ENCODE results near the gene HUS1B.

DNA sequence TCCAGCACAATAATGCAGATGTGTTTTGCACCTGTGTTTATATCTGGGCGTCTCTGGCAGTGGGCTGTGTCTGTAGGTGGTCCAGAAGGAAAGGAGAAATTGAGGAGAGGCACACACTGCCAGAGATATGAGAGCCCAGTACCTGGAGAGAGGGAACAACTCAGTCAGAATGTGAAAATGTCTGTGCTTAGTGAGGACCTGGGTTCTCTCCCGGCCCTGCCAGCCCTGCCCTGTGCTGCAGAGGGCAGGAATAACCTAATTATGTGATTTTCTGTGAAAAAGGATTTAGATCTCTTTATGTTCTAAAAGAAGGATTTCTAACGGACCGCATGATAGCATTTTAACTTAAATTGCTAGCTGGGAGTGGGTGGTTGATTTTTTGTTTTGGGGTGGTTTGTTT, 44.3 kb upstream of the HUS1B start:
- TF ChIP-seq POLR2AphosphoS5 (IDR thresholded peaks at IDR 0.05; ENCODE audit: low read depth), result no peak
- no peak for TF ChIP-seq EZH2 (IDR thresholded peaks at IDR 0.05; ENCODE audit: low read depth, unreplicated experiment)
- TF ChIP-seq, protein P1, sequence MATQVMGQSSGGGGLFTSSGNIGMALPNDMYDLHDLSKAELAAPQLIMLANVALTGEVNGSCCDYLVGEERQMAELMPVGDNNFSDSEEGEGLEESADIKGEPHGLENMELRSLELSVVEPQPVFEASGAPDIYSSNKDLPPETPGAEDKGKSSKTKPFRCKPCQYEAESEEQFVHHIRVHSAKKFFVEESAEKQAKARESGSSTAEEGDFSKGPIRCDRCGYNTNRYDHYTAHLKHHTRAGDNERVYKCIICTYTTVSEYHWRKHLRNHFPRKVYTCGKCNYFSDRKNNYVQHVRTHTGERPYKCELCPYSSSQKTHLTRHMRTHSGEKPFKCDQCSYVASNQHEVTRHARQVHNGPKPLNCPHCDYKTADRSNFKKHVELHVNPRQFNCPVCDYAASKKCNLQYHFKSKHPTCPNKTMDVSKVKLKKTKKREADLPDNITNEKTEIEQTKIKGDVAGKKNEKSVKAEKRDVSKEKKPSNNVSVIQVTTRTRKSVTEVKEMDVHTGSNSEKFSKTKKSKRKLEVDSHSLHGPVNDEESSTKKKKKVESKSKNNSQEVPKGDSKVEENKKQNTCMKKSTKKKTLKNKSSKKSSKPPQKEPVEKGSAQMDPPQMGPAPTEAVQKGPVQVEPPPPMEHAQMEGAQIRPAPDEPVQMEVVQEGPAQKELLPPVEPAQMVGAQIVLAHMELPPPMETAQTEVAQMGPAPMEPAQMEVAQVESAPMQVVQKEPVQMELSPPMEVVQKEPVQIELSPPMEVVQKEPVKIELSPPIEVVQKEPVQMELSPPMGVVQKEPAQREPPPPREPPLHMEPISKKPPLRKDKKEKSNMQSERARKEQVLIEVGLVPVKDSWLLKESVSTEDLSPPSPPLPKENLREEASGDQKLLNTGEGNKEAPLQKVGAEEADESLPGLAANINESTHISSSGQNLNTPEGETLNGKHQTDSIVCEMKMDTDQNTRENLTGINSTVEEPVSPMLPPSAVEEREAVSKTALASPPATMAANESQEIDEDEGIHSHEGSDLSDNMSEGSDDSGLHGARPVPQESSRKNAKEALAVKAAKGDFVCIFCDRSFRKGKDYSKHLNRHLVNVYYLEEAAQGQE (IDR thresholded peaks at IDR 0.05; ENCODE audit: unreplicated experiment), result no peak
